ENCODE measurements around the gene DGKB. TPM values are rescaled to one million over a fixed set of nuclear protein-coding genes. Genes with fewer than 3 reads are reported as not detected.

DGKB gene
- total RNA-seq, 1 experiment from 2014 or later = not detected

DNA sequence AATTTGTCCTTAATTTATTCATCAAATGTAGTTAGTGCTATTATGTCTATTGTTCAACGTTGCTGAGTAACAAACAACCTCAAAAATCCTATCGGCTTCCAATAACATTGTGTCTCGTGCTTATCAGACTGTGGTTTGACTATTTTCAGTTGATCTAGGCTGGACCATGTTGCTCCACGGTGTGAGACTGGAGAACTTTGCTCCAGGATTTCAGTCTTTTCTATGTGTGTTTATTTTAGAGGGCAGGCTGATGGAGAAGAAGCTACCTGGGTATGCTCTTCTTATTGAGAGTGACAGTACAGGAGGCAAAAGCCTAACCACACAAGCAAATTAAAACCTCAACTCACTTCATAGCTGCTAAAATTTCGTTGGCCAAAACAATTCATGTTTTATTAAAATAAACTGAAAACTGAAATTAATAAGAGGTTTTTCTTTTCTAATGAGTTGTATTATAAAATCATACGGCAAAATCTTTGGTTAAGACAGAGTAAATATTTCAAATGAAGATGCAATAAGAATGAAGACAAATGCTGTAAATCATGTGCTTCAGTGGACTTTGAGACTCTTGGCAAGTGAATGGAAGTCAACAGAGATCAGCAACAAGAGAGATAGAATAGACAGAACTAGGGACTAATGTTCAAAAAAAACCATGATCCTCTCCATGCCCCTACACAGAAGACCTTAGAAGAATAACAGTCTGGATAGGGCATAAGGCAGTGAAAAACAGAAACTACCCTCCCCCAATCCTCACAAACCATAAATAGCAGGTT lies 495.1 kb downstream of the DGKB start:
- Histone ChIP-seq H3K27me3 (ENCODE audit: control insufficient read depth, insufficient read depth, low read length) (no peaks in the 10 kb centered on the region), H3K4me1 (ENCODE audit: control insufficient read depth, insufficient read depth, low read length) (no peaks in the 10 kb centered on the region), H3K36me3 (ENCODE audit: control insufficient read depth, insufficient read depth, low read length) (no peaks in the 10 kb centered on the region), H3K27ac (ENCODE audit: low read length) (no peak overlapping the region), H3K9me3 (ENCODE audit: control insufficient read depth, insufficient read depth, low read depth, low read length) (no peaks in the 10 kb centered on the region), H3K4me3 (ENCODE audit: low read depth in 2 of 2, low read length in 2 of 2) (no peak overlapping the region)
- POLR2A ChIA-PET = no interaction called here
- intact Hi-C loops (cut with micrococcal nuclease; ENCODE audit: unreplicated experiment) = no loop called here
- no peak for ATAC-seq
- no peak for TF ChIP-seq POLR2AphosphoS5 (IDR thresholded peaks at IDR 0.05; ENCODE audit: low read depth, low read length)
- TF ChIP-seq, protein P1, sequence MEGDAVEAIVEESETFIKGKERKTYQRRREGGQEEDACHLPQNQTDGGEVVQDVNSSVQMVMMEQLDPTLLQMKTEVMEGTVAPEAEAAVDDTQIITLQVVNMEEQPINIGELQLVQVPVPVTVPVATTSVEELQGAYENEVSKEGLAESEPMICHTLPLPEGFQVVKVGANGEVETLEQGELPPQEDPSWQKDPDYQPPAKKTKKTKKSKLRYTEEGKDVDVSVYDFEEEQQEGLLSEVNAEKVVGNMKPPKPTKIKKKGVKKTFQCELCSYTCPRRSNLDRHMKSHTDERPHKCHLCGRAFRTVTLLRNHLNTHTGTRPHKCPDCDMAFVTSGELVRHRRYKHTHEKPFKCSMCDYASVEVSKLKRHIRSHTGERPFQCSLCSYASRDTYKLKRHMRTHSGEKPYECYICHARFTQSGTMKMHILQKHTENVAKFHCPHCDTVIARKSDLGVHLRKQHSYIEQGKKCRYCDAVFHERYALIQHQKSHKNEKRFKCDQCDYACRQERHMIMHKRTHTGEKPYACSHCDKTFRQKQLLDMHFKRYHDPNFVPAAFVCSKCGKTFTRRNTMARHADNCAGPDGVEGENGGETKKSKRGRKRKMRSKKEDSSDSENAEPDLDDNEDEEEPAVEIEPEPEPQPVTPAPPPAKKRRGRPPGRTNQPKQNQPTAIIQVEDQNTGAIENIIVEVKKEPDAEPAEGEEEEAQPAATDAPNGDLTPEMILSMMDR (IDR thresholded peaks at IDR 0.05) = no peak
- TF ChIP-seq TCF7L2 (IDR thresholded peaks at IDR 0.05; ENCODE audit: low read depth, low read length) = no peak
- TF ChIP-seq SIN3A (IDR thresholded peaks at IDR 0.05; ENCODE audit: borderline replicate concordance, insufficient read depth, low read depth, low read length) = no peak
- no peak for TF ChIP-seq REST (IDR thresholded peaks at IDR 0.05; ENCODE audit: insufficient read depth in 1 of 2, low read depth in 2 of 2, low read length in 1 of 2)
- DNase-seq (ENCODE audit: low read depth, low spot score) = no peak
- CTCF ChIA-PET = no interaction called here
- in situ Hi-C loops (cut with HindIII; ENCODE audit: low pct_unique_long_range_greater_than_20kb, low sequenced_read_pairs) = no loop called here
- BruUV-seq (replicated peaks) = no TSS peak

DNA sequence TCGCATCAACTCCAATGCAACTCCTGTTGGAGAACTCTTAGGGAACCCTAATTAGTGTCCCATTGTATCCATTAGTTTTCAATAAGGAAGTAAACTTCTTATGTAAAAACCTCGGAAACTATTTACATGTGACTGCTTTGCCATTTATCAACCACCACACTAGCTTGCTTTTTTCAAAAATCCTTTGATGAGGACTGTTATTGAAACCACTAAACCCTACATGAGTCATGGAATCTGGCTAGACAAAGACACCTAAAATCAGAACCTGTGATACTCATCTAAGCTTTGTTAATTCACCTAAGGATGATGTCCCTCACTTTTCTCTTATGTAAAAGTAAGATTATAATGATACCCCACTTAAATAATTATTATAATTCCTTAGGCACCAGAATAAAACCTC lies 499.0 kb downstream of the DGKB start:
- BruUV-seq (replicated peaks) = no TSS peak
- Histone ChIP-seq H3K4me1 (ENCODE audit: control insufficient read depth, insufficient read depth, low read length) (no peaks in the 10 kb centered on the region), H3K27me3 (ENCODE audit: control insufficient read depth, insufficient read depth, low read length) (no peaks in the 10 kb centered on the region), H3K36me3 (ENCODE audit: control insufficient read depth, insufficient read depth, low read length) (no peaks in the 10 kb centered on the region), H3K9me3 (ENCODE audit: control insufficient read depth, insufficient read depth, low read depth, low read length) (no peaks in the 10 kb centered on the region), H3K4me3 (ENCODE audit: low read depth in 2 of 2, low read length in 2 of 2) (no peak overlapping the region), H3K27ac (ENCODE audit: low read length) (no peak overlapping the region)
- TF ChIP-seq REST (IDR thresholded peaks at IDR 0.05; ENCODE audit: insufficient read depth in 1 of 2, low read depth in 2 of 2, low read length in 1 of 2) (no peak), POLR2AphosphoS5 (IDR thresholded peaks at IDR 0.05; ENCODE audit: low read depth, low read length) (no peak), TCF7L2 (IDR thresholded peaks at IDR 0.05; ENCODE audit: low read depth, low read length) (no peak), SIN3A (IDR thresholded peaks at IDR 0.05; ENCODE audit: borderline replicate concordance, insufficient read depth, low read depth, low read length) (no peak)
- TF ChIP-seq, protein P1 (IDR thresholded peaks at IDR 0.05) = no peak
- in situ Hi-C loops (cut with HindIII; ENCODE audit: low pct_unique_long_range_greater_than_20kb, low sequenced_read_pairs) = no loop called here
- intact Hi-C loops (cut with micrococcal nuclease; ENCODE audit: unreplicated experiment) = no loop called here
- ATAC-seq (no peak), DNase-seq (ENCODE audit: low read depth, low spot score) (no peak)
- ChIA-PET POLR2A (no interaction called here), CTCF (no interaction called here)
